Keratinocyte (primary cell): ENCODE data around the gene RNF145.

ENCODE experiments used
- EZH2 ChIP-seq: IDR thresholded peaks from one replicate; pipeline ENCODE4 v1.6.1; 2012; ENCODE audit warnings: inconsistent platforms, mild to moderate bottlenecking, low read length, moderate library complexity
- TF ChIP-seq, protein P1 (sequence below), 3 experiments: IDR thresholded peaks in 1 of 3; conservative IDR thresholded peaks in 1 of 3; optimal IDR thresholded peaks in 1 of 3; 2 replicates in 2 of 3; 3 replicates in 1 of 3; pipeline versions ENCODE3 to v1.5.1; 2011; ENCODE audit warnings: low read length in 3 of 3, mild to moderate bottlenecking in 3 of 3, moderate library complexity in 2 of 3, control low read depth in 1 of 3, inconsistent platforms in 1 of 3; ENCODE audit not compliant: insufficient read depth in 2 of 3; ENCODE audit errors: extremely low read depth in 1 of 3

DNA sequence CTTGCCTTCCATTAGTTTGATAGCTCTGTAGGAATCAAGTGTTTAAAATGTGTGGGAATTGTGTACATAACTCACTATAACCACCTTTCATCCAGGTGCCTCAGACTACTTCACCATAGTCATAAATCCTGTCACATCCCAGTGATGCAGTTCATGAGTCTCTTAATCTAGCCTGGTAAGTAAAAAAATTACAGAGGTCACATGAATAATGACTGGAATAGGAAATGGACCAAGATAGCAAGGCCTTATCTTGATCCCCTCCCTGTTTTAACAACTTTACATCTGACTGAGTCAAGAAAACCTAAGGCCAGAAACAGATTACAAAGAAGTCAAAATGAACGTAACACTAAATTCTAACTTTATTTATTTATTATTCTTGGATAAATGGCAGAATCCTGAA, 1.5 kb upstream of the RNF145 start:
- TF ChIP-seq, protein P1, sequence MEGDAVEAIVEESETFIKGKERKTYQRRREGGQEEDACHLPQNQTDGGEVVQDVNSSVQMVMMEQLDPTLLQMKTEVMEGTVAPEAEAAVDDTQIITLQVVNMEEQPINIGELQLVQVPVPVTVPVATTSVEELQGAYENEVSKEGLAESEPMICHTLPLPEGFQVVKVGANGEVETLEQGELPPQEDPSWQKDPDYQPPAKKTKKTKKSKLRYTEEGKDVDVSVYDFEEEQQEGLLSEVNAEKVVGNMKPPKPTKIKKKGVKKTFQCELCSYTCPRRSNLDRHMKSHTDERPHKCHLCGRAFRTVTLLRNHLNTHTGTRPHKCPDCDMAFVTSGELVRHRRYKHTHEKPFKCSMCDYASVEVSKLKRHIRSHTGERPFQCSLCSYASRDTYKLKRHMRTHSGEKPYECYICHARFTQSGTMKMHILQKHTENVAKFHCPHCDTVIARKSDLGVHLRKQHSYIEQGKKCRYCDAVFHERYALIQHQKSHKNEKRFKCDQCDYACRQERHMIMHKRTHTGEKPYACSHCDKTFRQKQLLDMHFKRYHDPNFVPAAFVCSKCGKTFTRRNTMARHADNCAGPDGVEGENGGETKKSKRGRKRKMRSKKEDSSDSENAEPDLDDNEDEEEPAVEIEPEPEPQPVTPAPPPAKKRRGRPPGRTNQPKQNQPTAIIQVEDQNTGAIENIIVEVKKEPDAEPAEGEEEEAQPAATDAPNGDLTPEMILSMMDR (optimal IDR thresholded peaks at IDR 0.05 in 1 of 3, IDR thresholded peaks at IDR 0.05 in 1 of 3, conservative IDR thresholded peaks at IDR 0.05 in 1 of 3; ENCODE audit: extremely low read depth in 1 of 3, insufficient read depth in 2 of 3, low read length in 3 of 3), result no peak
- TF ChIP-seq EZH2, result no peak
